NCI-H345 treated with DMSO at 0.1 percent for 48 hours (cell line): Measurements from ENCODE around the gene ABCC6.
"Not testable (repeated sequence)": the region's sequence is repeated elsewhere in the genome, so short reads cannot be mapped to it uniquely, and the experiment has no call there.

Source experiments
- DNase-seq: peaks from one replicate; lab custom pipeline; 2025; ENCODE audit not compliant: unreplicated experiment; lab: John Stamatoyannopoulos, UW

ABCC6 gene

GRCh38 chr16:16222850-16223661, at the start of gene ABCC6:
Gene ABCC6, minus strand, starts transcription at chr16:16223494. Its CDS starts 60 bp downstream, at chr16:16223434.
- DNase-seq = not testable (repeated sequence)

GRCh38 chr16:16272573-16273221, 49.4 kb upstream of the ABCC6 start:
- DNase-seq = not testable (repeated sequence)

- DNase-seq = not testable (repeated sequence)
These were observed 48.4 kb upstream of the ABCC6 start for GRCh38 chr16:16271658-16272057.

GRCh38 chr16:16268185-16268808, 45.0 kb upstream of the ABCC6 start:
- not testable (repeated sequence) for DNase-seq

- not testable (repeated sequence) for DNase-seq
These were observed 44.4 kb upstream of the ABCC6 start for GRCh38 chr16:16267708-16268107.

- not testable (repeated sequence) for DNase-seq
These were observed 41.8 kb upstream of the ABCC6 start for GRCh38 chr16:16265044-16265443.

GRCh38 chr16:16263947-16264346, 40.7 kb upstream of the ABCC6 start:
- DNase-seq = not testable (repeated sequence)

GRCh38 chr16:16262954-16263555, 39.8 kb upstream of the ABCC6 start:
- not testable (repeated sequence) for DNase-seq

- DNase-seq = not testable (repeated sequence)
These were observed 36.7 kb upstream of the ABCC6 start for GRCh38 chr16:16259971-16260370.

GRCh38 chr16:16258822-16259221, 35.5 kb upstream of the ABCC6 start:
- DNase-seq = not testable (repeated sequence)

GRCh38 chr16:16257301-16257923, 34.1 kb upstream of the ABCC6 start:
- DNase-seq = not testable (repeated sequence)

GRCh38 chr16:16252377-16252776, 29.1 kb upstream of the ABCC6 start:
- not testable (repeated sequence) for DNase-seq

GRCh38 chr16:16249621-16250330, 26.5 kb upstream of the ABCC6 start:
- not testable (repeated sequence) for DNase-seq

GRCh38 chr16:16247439-16247838, 24.1 kb upstream of the ABCC6 start:
- not testable (repeated sequence) for DNase-seq

- not testable (repeated sequence) for DNase-seq
These were observed 23.4 kb upstream of the ABCC6 start for GRCh38 chr16:16246578-16247262.

GRCh38 chr16:16243886-16244285, 20.6 kb upstream of the ABCC6 start:
- DNase-seq = not testable (repeated sequence)

- not testable (repeated sequence) for DNase-seq
These were observed 17.4 kb upstream of the ABCC6 start for GRCh38 chr16:16240667-16241066.

- DNase-seq = not testable (repeated sequence)
These were observed 14.4 kb upstream of the ABCC6 start for GRCh38 chr16:16237738-16238137.

GRCh38 chr16:16237071-16237470, 13.8 kb upstream of the ABCC6 start:
- not testable (repeated sequence) for DNase-seq

GRCh38 chr16:16232692-16233061, 9.4 kb upstream of the ABCC6 start:
- DNase-seq = not testable (repeated sequence)
